ENCODE results near the gene BABAM2. TPM values are rescaled to one million over a fixed set of nuclear protein-coding genes. Genes with fewer than 3 reads are reported as not detected.

Gene BABAM2
- total RNA-seq, 2 experiments from 2014 or later: 65.4 to 69.5 TPM

GRCh38 chr2:28346587-28346986, 456.1 kb downstream of the BABAM2 start:
- H3K27ac Mint-ChIP-seq: peak overlapping the region; percentile 14

GRCh38 chr2:28347193-28347592, 456.7 kb downstream of the BABAM2 start:
- Mint-ChIP-seq H3K4me1 (peaks cover 29% of the 10 kb centered on the region), H3K9me3 (ENCODE audit: low read depth) (no peaks in the 10 kb centered on the region), H3K27ac (peak overlapping the region; percentile 82), H3K27me3 (no peaks in the 10 kb centered on the region), H3K4me3 (no peak overlapping the region), H3K36me3 (no peaks in the 10 kb centered on the region)
- ATAC-seq (no peak), DNase-seq (no peak)
- CTCF ChIA-PET: interaction anchor here (1.1 to 2.9 kb wide), 2 partner anchors 9 to 13 kb away, joined by 3 to 11 read pairs; no protein-coding TSS in a partner anchor

More at GRCh38 chr2:28346587-28346986, 456.1 kb downstream of the BABAM2 start:
- Mint-ChIP-seq H3K27me3 (no peaks in the 10 kb centered on the region), H3K36me3 (no peaks in the 10 kb centered on the region), H3K4me1 (peaks cover 28% of the 10 kb centered on the region), H3K9me3 (ENCODE audit: low read depth) (no peaks in the 10 kb centered on the region), H3K4me3 (no peak overlapping the region)
- CTCF ChIA-PET: interaction anchor here (0.8 to 2.9 kb wide), 2 partner anchors 9 to 13 kb away, joined by 3 to 11 read pairs; no protein-coding TSS in a partner anchor
- DNase-seq (no peak), ATAC-seq (no peak)

GRCh38 chr2:28347596-28347995, 457.1 kb downstream of the BABAM2 start:
- DNase-seq: no peak
- H3K27me3 Mint-ChIP-seq: no peaks in the 10 kb centered on the region
- H3K4me3 Mint-ChIP-seq: no peak overlapping the region
- H3K4me1 Mint-ChIP-seq: peaks cover 29% of the 10 kb centered on the region
- H3K36me3 Mint-ChIP-seq: no peaks in the 10 kb centered on the region
- CTCF ChIA-PET: interaction anchor here (1.1 to 2.9 kb wide), 2 partner anchors 10 to 12 kb away, joined by 3 to 11 read pairs; no protein-coding TSS in a partner anchor
- peak; percentile 27 for ATAC-seq
- H3K27ac Mint-ChIP-seq: peak overlapping the region; percentile 82
- H3K9me3 Mint-ChIP-seq (ENCODE audit: low read depth): no peaks in the 10 kb centered on the region

GRCh38 chr2:28348149-28348567, 457.6 kb downstream of the BABAM2 start:
- peak overlapping the region; percentile 28 for H3K4me3 Mint-ChIP-seq
- peak overlapping the region; percentile 82 for H3K27ac Mint-ChIP-seq
- DNase-seq (peak; percentile 81), ATAC-seq (peak; percentile 85)
- CTCF ChIA-PET: interaction anchor here (1.1 to 2.9 kb wide), 2 partner anchors 10 to 12 kb away, joined by 3 to 11 read pairs; no protein-coding TSS in a partner anchor
- peaks cover 29% of the 10 kb centered on the region for H3K4me1 Mint-ChIP-seq
- no peaks in the 10 kb centered on the region for H3K27me3 Mint-ChIP-seq
- H3K36me3 Mint-ChIP-seq: no peaks in the 10 kb centered on the region
- no peaks in the 10 kb centered on the region for H3K9me3 Mint-ChIP-seq (ENCODE audit: low read depth)

GRCh38 chr2:28348921-28349320, 458.4 kb downstream of the BABAM2 start:
- no peak for ATAC-seq
- Mint-ChIP-seq H3K4me3 (peak overlapping the region; percentile 28), H3K27ac (peak overlapping the region; percentile 82)

GRCh38 chr2:28349546-28350165, 459.1 kb downstream of the BABAM2 start:
- H3K9me3 Mint-ChIP-seq (ENCODE audit: low read depth): no peaks in the 10 kb centered on the region
- H3K36me3 Mint-ChIP-seq: peaks cover 1% of the 10 kb centered on the region
- no peak overlapping the region for H3K4me3 Mint-ChIP-seq
- peaks cover 29% of the 10 kb centered on the region for H3K4me1 Mint-ChIP-seq
- DNase-seq (no peak), ATAC-seq (no peak)
- CTCF ChIA-PET: interaction anchor here (1.0 to 2.9 kb wide), 2 partner anchors 10 to 511 kb away, joined by 3 to 11 read pairs; no protein-coding TSS in a partner anchor
- H3K27ac Mint-ChIP-seq: peak overlapping the region; percentile 27
- no peaks in the 10 kb centered on the region for H3K27me3 Mint-ChIP-seq

More at GRCh38 chr2:28348921-28349320, 458.4 kb downstream of the BABAM2 start:
- DNase-seq: no peak
- Mint-ChIP-seq H3K27me3 (no peaks in the 10 kb centered on the region), H3K9me3 (ENCODE audit: low read depth) (no peaks in the 10 kb centered on the region), H3K4me1 (peaks cover 29% of the 10 kb centered on the region), H3K36me3 (peaks cover 1% of the 10 kb centered on the region)
- CTCF ChIA-PET: interaction anchor here (1.0 to 2.9 kb wide), 2 partner anchors 11 to 511 kb away, joined by 3 to 11 read pairs; no protein-coding TSS in a partner anchor

- Mint-ChIP-seq H3K27ac (no peak overlapping the region), H3K4me3 (no peak overlapping the region), H3K36me3 (peaks cover 1% of the 10 kb centered on the region), H3K27me3 (no peaks in the 10 kb centered on the region), H3K4me1 (peaks cover 29% of the 10 kb centered on the region), H3K9me3 (ENCODE audit: low read depth) (no peaks in the 10 kb centered on the region)
- no peak for ATAC-seq
- CTCF ChIA-PET: interaction anchor here (1.0 to 1.2 kb wide), 2 partner anchors 15 to 142 kb away, joined by 3 read pairs; no protein-coding TSS in a partner anchor
- DNase-seq: no peak
Observed at GRCh38 chr2:28350196-28350595, 459.7 kb downstream of the BABAM2 start.

- Mint-ChIP-seq H3K27me3 (no peaks in the 10 kb centered on the region), H3K36me3 (peaks cover 1% of the 10 kb centered on the region), H3K4me1 (peaks cover 29% of the 10 kb centered on the region), H3K27ac (no peak overlapping the region), H3K9me3 (ENCODE audit: low read depth) (no peaks in the 10 kb centered on the region), H3K4me3 (no peak overlapping the region)
- CTCF ChIA-PET: interaction anchor here (1.0 to 1.2 kb wide), 2 partner anchors 14 to 141 kb away, joined by 3 read pairs; no protein-coding TSS in a partner anchor
- DNase-seq (no peak), ATAC-seq (no peak)
Observed at GRCh38 chr2:28350791-28351285, 460.3 kb downstream of the BABAM2 start.

- ATAC-seq: no peak
- Mint-ChIP-seq H3K4me1 (peaks cover 27% of the 10 kb centered on the region), H3K36me3 (peaks cover 1% of the 10 kb centered on the region), H3K4me3 (no peak overlapping the region), H3K9me3 (ENCODE audit: low read depth) (no peaks in the 10 kb centered on the region), H3K27me3 (no peaks in the 10 kb centered on the region), H3K27ac (no peak overlapping the region)
- DNase-seq: no peak
- CTCF ChIA-PET: no interaction called here
Observed at GRCh38 chr2:28351621-28352020, 461.1 kb downstream of the BABAM2 start.

- Mint-ChIP-seq H3K9me3 (ENCODE audit: low read depth) (no peaks in the 10 kb centered on the region), H3K4me3 (no peak overlapping the region), H3K27me3 (no peaks in the 10 kb centered on the region), H3K4me1 (peaks cover 25% of the 10 kb centered on the region), H3K36me3 (peaks cover 1% of the 10 kb centered on the region), H3K27ac (no peak overlapping the region)
- DNase-seq: no peak
- no peak for ATAC-seq
- CTCF ChIA-PET: no interaction called here
Observed at GRCh38 chr2:28352104-28352503, 461.6 kb downstream of the BABAM2 start.

GRCh38 chr2:28352610-28353195, 462.2 kb downstream of the BABAM2 start:
- H3K27me3 Mint-ChIP-seq: no peaks in the 10 kb centered on the region

GRCh38 chr2:28354920-28355520, 464.5 kb downstream of the BABAM2 start:
- Mint-ChIP-seq H3K27ac (no peak overlapping the region), H3K27me3 (no peaks in the 10 kb centered on the region), H3K4me3 (no peak overlapping the region), H3K4me1 (peaks cover 24% of the 10 kb centered on the region), H3K9me3 (ENCODE audit: low read depth) (no peaks in the 10 kb centered on the region), H3K36me3 (peaks cover 1% of the 10 kb centered on the region)
- ATAC-seq (no peak), DNase-seq (no peak)
- CTCF ChIA-PET: interaction anchor here (0.9 kb wide), 1 partner anchor 9 kb away, joined by 3 read pairs; no protein-coding TSS in a partner anchor

More at GRCh38 chr2:28352610-28353195, 462.2 kb downstream of the BABAM2 start:
- DNase-seq (no peak), ATAC-seq (no peak)
- CTCF ChIA-PET: no interaction called here
- no peak overlapping the region for H3K27ac Mint-ChIP-seq
- no peak overlapping the region for H3K4me3 Mint-ChIP-seq
- H3K36me3 Mint-ChIP-seq: peaks cover 1% of the 10 kb centered on the region
- no peaks in the 10 kb centered on the region for H3K9me3 Mint-ChIP-seq (ENCODE audit: low read depth)
- H3K4me1 Mint-ChIP-seq: peaks cover 19% of the 10 kb centered on the region

GRCh38 chr2:28355521-28356094, 465.1 kb downstream of the BABAM2 start:
- no peak for DNase-seq
- no peaks in the 10 kb centered on the region for H3K9me3 Mint-ChIP-seq (ENCODE audit: low read depth)
- CTCF ChIA-PET: interaction anchor here (0.8 to 0.9 kb wide), 2 partner anchors 9 to 23 kb away, joined by 3 read pairs; no protein-coding TSS in a partner anchor
- H3K4me3 Mint-ChIP-seq: no peak overlapping the region
- no peaks in the 10 kb centered on the region for H3K27me3 Mint-ChIP-seq
- H3K4me1 Mint-ChIP-seq: peaks cover 30% of the 10 kb centered on the region
- H3K27ac Mint-ChIP-seq: no peak overlapping the region
- ATAC-seq: no peak
- peaks cover 1% of the 10 kb centered on the region for H3K36me3 Mint-ChIP-seq

All from activated CD8-positive, alpha-beta memory T cell treated with anti-CD3 and anti-CD28 coated beads, Interleukin-2, amount 10 ng/mL, durations not matched to agents 7 days and 5 days (primary cell).